ENCODE data around the gene EFEMP2.

GRCh38 chr11:65851811-65852507, 20.6 kb downstream of the EFEMP2 start:
- TF ChIP-seq EZH2 (IDR thresholded peaks at IDR 0.05; ENCODE audit: low read length, unreplicated experiment) (no peak), CTCF (conservative IDR thresholded peaks at IDR 0.05; ENCODE audit: low read depth, low read length) (no peak)

Data from PC-3 (cell line).